Testis (tissue), 2 donors: ENCODE measurements around the gene GPC3.

Experiments used
- CTCF ChIP-seq, 3 experiments: fragments of 450-650 bp in 2 of 3; fragments of 200-600 bp in 1 of 3; sonication (generic) in 1 of 3; IDR thresholded peaks; one replicate each; pipeline ENCODE4 v1.5.1; 2016 to 2019; ENCODE audit warnings: antibody characterized with exemption in 3 of 3, mild to moderate bottlenecking in 2 of 3, moderate library complexity in 1 of 3
- POLR2A ChIP-seq: fragments of 450-650 bp; IDR thresholded peaks from one replicate; pipeline ENCODE4 v1.6.1; 2017; ENCODE audit warnings: antibody characterized with exemption, mild to moderate bottlenecking, moderate library complexity

- TF ChIP-seq CTCF (IDR thresholded peaks at IDR 0.05) = no peak
- no peak for TF ChIP-seq POLR2A
Measured at GRCh38 chrX:133633950-133634349, 351.4 kb downstream of the GPC3 start.
